Measurements from ENCODE around the gene STAP1. TPM values are rescaled to one million over a fixed set of nuclear protein-coding genes. Genes with fewer than 3 reads are reported as not detected.
A peak's percentile ranks its signal among the peaks of the same experiment; 100 is the strongest.

STAP1 gene
- total RNA-seq, 1 donor from 2014 or later, result not detected

GRCh38 chr4:67587156-67587555, 28.6 kb downstream of the STAP1 start:
- H3K36me3 Mint-ChIP-seq (ENCODE audit: unreplicated experiment), result no peaks in the 10 kb centered on the region
- no peaks in the 10 kb centered on the region for H3K9me3 Mint-ChIP-seq (ENCODE audit: unreplicated experiment)
- no peak overlapping the region for H3K27ac Mint-ChIP-seq (ENCODE audit: unreplicated experiment)
- no peak for TF ChIP-seq CTCF (IDR thresholded peaks at IDR 0.05; ENCODE audit: partially characterized antibody, unreplicated experiment)
- no peaks in the 10 kb centered on the region for H3K27me3 Mint-ChIP-seq (ENCODE audit: unreplicated experiment)
- H3K4me1 Mint-ChIP-seq (ENCODE audit: low read depth, unreplicated experiment), result no peaks in the 10 kb centered on the region
- H3K4me3 Mint-ChIP-seq (ENCODE audit: unreplicated experiment), result no peak overlapping the region
- DNase-seq, result no peak

GRCh38 chr4:67593741-67594175, 35.2 kb downstream of the STAP1 start:
- Mint-ChIP-seq H3K4me3 (ENCODE audit: unreplicated experiment) (no peak overlapping the region), H3K36me3 (ENCODE audit: unreplicated experiment) (no peaks in the 10 kb centered on the region), H3K4me1 (ENCODE audit: low read depth, unreplicated experiment) (no peaks in the 10 kb centered on the region), H3K9me3 (ENCODE audit: unreplicated experiment) (no peaks in the 10 kb centered on the region), H3K27me3 (ENCODE audit: unreplicated experiment) (peaks cover 1% of the 10 kb centered on the region), H3K27ac (ENCODE audit: unreplicated experiment) (no peak overlapping the region)
- no peak for TF ChIP-seq CTCF (IDR thresholded peaks at IDR 0.05; ENCODE audit: partially characterized antibody, unreplicated experiment)
- DNase-seq, result no peak

GRCh38 chr4:67603310-67604028, 44.9 kb downstream of the STAP1 start:
- Mint-ChIP-seq H3K4me3 (ENCODE audit: unreplicated experiment) (no peak overlapping the region), H3K27ac (ENCODE audit: unreplicated experiment) (peak overlapping the region; percentile 18), H3K4me1 (ENCODE audit: low read depth, unreplicated experiment) (no peaks in the 10 kb centered on the region)

GRCh38 chr4:67604029-67604381, 45.5 kb downstream of the STAP1 start:
- Mint-ChIP-seq H3K9me3 (ENCODE audit: unreplicated experiment) (peaks cover 1% of the 10 kb centered on the region), H3K27me3 (ENCODE audit: unreplicated experiment) (no peaks in the 10 kb centered on the region), H3K4me3 (ENCODE audit: unreplicated experiment) (no peak overlapping the region), H3K27ac (ENCODE audit: unreplicated experiment) (no peak overlapping the region), H3K36me3 (ENCODE audit: unreplicated experiment) (no peaks in the 10 kb centered on the region), H3K4me1 (ENCODE audit: low read depth, unreplicated experiment) (no peaks in the 10 kb centered on the region)
- DNase-seq, result no peak
- TF ChIP-seq CTCF (IDR thresholded peaks at IDR 0.05; ENCODE audit: partially characterized antibody, unreplicated experiment), result no peak

More at GRCh38 chr4:67603310-67604028, 44.9 kb downstream of the STAP1 start:
- no peak for DNase-seq
- no peak for TF ChIP-seq CTCF (IDR thresholded peaks at IDR 0.05; ENCODE audit: partially characterized antibody, unreplicated experiment)
- peaks cover 1% of the 10 kb centered on the region for H3K9me3 Mint-ChIP-seq (ENCODE audit: unreplicated experiment)
- no peaks in the 10 kb centered on the region for H3K27me3 Mint-ChIP-seq (ENCODE audit: unreplicated experiment)
- H3K36me3 Mint-ChIP-seq (ENCODE audit: unreplicated experiment), result no peaks in the 10 kb centered on the region

GRCh38 chr4:67604749-67605148, 46.2 kb downstream of the STAP1 start:
- Mint-ChIP-seq H3K9me3 (ENCODE audit: unreplicated experiment) (peaks cover 1% of the 10 kb centered on the region), H3K36me3 (ENCODE audit: unreplicated experiment) (no peaks in the 10 kb centered on the region), H3K27ac (ENCODE audit: unreplicated experiment) (no peak overlapping the region)

More at GRCh38 chr4:67604749-67605148, 46.2 kb downstream of the STAP1 start:
- no peaks in the 10 kb centered on the region for H3K4me1 Mint-ChIP-seq (ENCODE audit: low read depth, unreplicated experiment)
- no peak overlapping the region for H3K4me3 Mint-ChIP-seq (ENCODE audit: unreplicated experiment)
- no peaks in the 10 kb centered on the region for H3K27me3 Mint-ChIP-seq (ENCODE audit: unreplicated experiment)
- TF ChIP-seq CTCF (IDR thresholded peaks at IDR 0.05; ENCODE audit: partially characterized antibody, unreplicated experiment), result no peak
- no peak for DNase-seq
